Heart left ventricle (tissue), 16 donors: ENCODE results near the gene EPYC. TPM values are rescaled to one million over a fixed set of nuclear protein-coding genes. Genes with fewer than 3 reads are reported as not detected.

Experiments
- ATAC-seq, 4 donors: fragments of 200-7000 bp; cut with Tn5 transposase; one replicate each; pipeline ENCODE4 v1.9.1; 2020 to 2022; ENCODE audit warnings: moderate library complexity in 4 of 4, mild to moderate bottlenecking in 3 of 4, moderate number of reproducible peaks in 1 of 4
- DNase-seq, 5 donors: peaks; one replicate each; pipeline ENCODE4 v3.0.0-alpha.2; 2020
- H3K27ac ChIP-seq, 12 donors: fragments of 200-600 bp; sonication (generic) in 4 of 12; one replicate each; pipeline versions ENCODE4 v1.5.0 to v1.8.0; 2016 to 2022; ENCODE audit warnings: mild to moderate bottlenecking in 2 of 12
- H3K27me3 ChIP-seq, 9 donors: fragments of 200-600 bp; sonication (generic) in 2 of 9; one replicate each; pipeline versions ENCODE4 v1.5.1 to v1.8.0; 2016 to 2022; ENCODE audit warnings: mild to moderate bottlenecking in 3 of 9
- H3K36me3 ChIP-seq, 9 donors: fragments of 200-600 bp; sonication (generic) in 2 of 9; one replicate each; pipeline versions ENCODE4 v1.5.0 to v1.8.0; 2018 to 2022; ENCODE audit warnings: mild to moderate bottlenecking in 2 of 9
- H3K4me1 ChIP-seq, 12 donors: fragments of 200-600 bp; sonication (generic) in 4 of 12; one replicate each; pipeline versions ENCODE4 v1.5.0 to v1.8.0; 2016 to 2022; ENCODE audit warnings: mild to moderate bottlenecking in 3 of 12
- H3K4me3 ChIP-seq, 12 donors: fragments of 200-600 bp; sonication (generic) in 4 of 12; one replicate each; pipeline versions ENCODE4 v1.5.0 to v1.8.0; 2017 to 2022; ENCODE audit warnings: mild to moderate bottlenecking in 9 of 12, moderate library complexity in 4 of 12
- H3K9me3 ChIP-seq, 12 donors: fragments of 200-600 bp; sonication (generic) in 4 of 12; one replicate each; pipeline versions ENCODE4 v1.5.0 to v1.8.0; 2016 to 2022; ENCODE audit warnings: mild to moderate bottlenecking in 1 of 12
- CTCF ChIP-seq, 12 donors: fragments of 200-600 bp; sonication (generic) in 4 of 12; IDR thresholded peaks; one replicate each; pipeline versions ENCODE4 v1.5.0 to v1.8.0; 2018 to 2022; ENCODE audit warnings: antibody characterized with exemption in 12 of 12, mild to moderate bottlenecking in 5 of 12
- POLR2A ChIP-seq, 2 donors: fragments of 450-650 bp; IDR thresholded peaks; one replicate each; pipeline ENCODE4 v1.6.1; 2017; ENCODE audit warnings: antibody characterized with exemption in 2 of 2, mild to moderate bottlenecking in 2 of 2, moderate library complexity in 2 of 2
- WGBS, 4 donors: extraction: QIAGEN DNeasy Blood & Tissue Kit in 2 of 4; methylation state at CpG; one replicate each; pipeline versions ENCODE4 v1.1.5 to v1.1.7; 2013 to 2018; 5-methylcytosine and 5-hydroxymethylcytosine counted together
- intact Hi-C, 10 donors: fragments of 100-400 bp; cut with DNase I; formaldehyde crosslinking; loops; one replicate each; pipeline versions ENCODE4 v1.11.1 to v1.14.2; 2022
- polyA plus RNA-seq, 2 donors: library from polyadenylated mRNA; stranded (reverse); fragments of 200-250 nt; gene quantifications; one replicate each; pipeline ENCODE4 v1.2.3, GENCODE V29; 2013
- total RNA-seq, 9 donors: library from RNA; depleted of rRNA in 2 of 9; stranded (reverse); fragments of >200 nt in 2 of 9; fragmentation: NEBNext Ultra II Directional in 3 of 9; extraction: Animal tissue kit (Norgen Biotek cat#: 25700) in 3 of 9; gene quantifications; one replicate each; pipeline versions ENCODE4 v1.1.0 to v1.2.4, GENCODE V29; 2016 to 2023
- donor health status: ischemic (EF 13 %, LVEDD 7.1; RV severe dilation, severe dysfunction).
- donor health status: healthy with polysubstance abuse.
- donor health status: DM: no; HTN: yes; CAD: no.
- donor health status: DM: no; HTN: no; CAD: no.
- donor health status: ischemic (EF 25% LVEDD 6.9; RV normal size, moderate dysfunction).
- donor health status: ischemic (EF 25% LVEDD 5.7; RV mildly dilated, moderate dysfunction).
- donor health status: healthy.
- donor health status: DM: yes; HTN: yes; CAD: no.
- donor health status: ischemic (EF 35%, LVEDD 5.7; RV mildly dilated, moderate dysfunction).
- donor health status: nonischemic (EF 11% LVEDD 7.7; RV severe dilation, severe dysfunction).
- donor health status: DM: yes; HTN: yes; CAD: no.
- donor health status: PGD.
- donor health status: ischemic (EF 29% LVEDD 5.4; RV normal size, mild dysfunction).
- donor health status: nonischemic (EF 23%, LVEDD 6.1; RV moderate dilation, normal function).

Gene EPYC
- total and polyA plus RNA-seq, 11 donors = not detected

- H3K27ac ChIP-seq = no peak overlapping the region
- peaks cover 0 to 4% (median 0%) of the 10 kb centered on the region in 12 donors for H3K4me1 ChIP-seq
- ATAC-seq (no peak), DNase-seq (no peak)
- intact Hi-C loops = loop anchor here in 4 of 10 donors (5.0 to 10.0 kb wide), 2 partner anchors 1396 to 1399 kb away; no protein-coding TSS in a partner anchor
- H3K4me3 ChIP-seq = no peak overlapping the region
- no peaks in the 10 kb centered on the region for H3K9me3 ChIP-seq
- no peaks in the 10 kb centered on the region for H3K27me3 ChIP-seq
- 47 to 55% (median 53%) methylated on average over 3 of the region's 3 CpGs for WGBS, 4 donors
- TF ChIP-seq CTCF (IDR thresholded peaks at IDR 0.05) = peak; percentile 29 to 73 (median 54)
- TF ChIP-seq POLR2A (IDR thresholded peaks at IDR 0.05) = no peak
- no peaks in the 10 kb centered on the region for H3K36me3 ChIP-seq
Observed at GRCh38 chr12:90940872-90941499, 63.8 kb downstream of the EPYC start.

- TF ChIP-seq CTCF (IDR thresholded peaks at IDR 0.05) (no peak), POLR2A (IDR thresholded peaks at IDR 0.05) (no peak)
- Histone ChIP-seq H3K36me3 (no peaks in the 10 kb centered on the region), H3K4me3 (no peak overlapping the region), H3K9me3 (no peaks in the 10 kb centered on the region), H3K27me3 (no peaks in the 10 kb centered on the region), H3K27ac (no peak overlapping the region), H3K4me1 (peaks cover 0 to 4% (median 0%) of the 10 kb centered on the region in 12 donors)
- DNase-seq (no peak), ATAC-seq (no peak)
- intact Hi-C loops = no loop called here
- 81 to 87% (median 85%) methylated on average over 1 of the region's 1 CpG for WGBS, 4 donors
Observed at GRCh38 chr12:90939382-90939781, 65.4 kb downstream of the EPYC start.

- intact Hi-C loops = no loop called here
- Histone ChIP-seq H3K27ac (no peak overlapping the region), H3K4me1 (peaks cover 0 to 4% (median 0%) of the 10 kb centered on the region in 12 donors), H3K9me3 (no peaks in the 10 kb centered on the region), H3K4me3 (no peak overlapping the region), H3K36me3 (no peaks in the 10 kb centered on the region), H3K27me3 (no peaks in the 10 kb centered on the region)
- ATAC-seq (no peak), DNase-seq (no peak)
- WGBS, 4 donors = 50 to 61% (median 59%) methylated on average over 6 of the region's 6 CpGs
- TF ChIP-seq POLR2A (IDR thresholded peaks at IDR 0.05) (no peak), CTCF (IDR thresholded peaks at IDR 0.05) (no peak)
Observed at GRCh38 chr12:90938451-90938850, 66.3 kb downstream of the EPYC start.

- Histone ChIP-seq H3K9me3 (no peaks in the 10 kb centered on the region), H3K36me3 (no peaks in the 10 kb centered on the region), H3K27ac (no peak overlapping the region), H3K27me3 (no peaks in the 10 kb centered on the region), H3K4me1 (peaks cover 0 to 4% (median 0%) of the 10 kb centered on the region in 12 donors), H3K4me3 (no peak overlapping the region)
- intact Hi-C loops = no loop called here
- DNase-seq = no peak
- TF ChIP-seq POLR2A (IDR thresholded peaks at IDR 0.05) (no peak), CTCF (IDR thresholded peaks at IDR 0.05) (no peak)
- no peak for ATAC-seq
- WGBS, 4 donors = 72 to 86% (median 77%) methylated on average over 2 of the region's 2 CpGs
Observed at GRCh38 chr12:90937651-90938050, 67.1 kb downstream of the EPYC start.
